Activated CD4-positive, alpha-beta T cell treated with anti-CD3 and anti-CD28 coated beads, Interleukin-2, amount 10 ng/mL, durations not matched to agents 7 days and 5 days (primary cell): ENCODE results near the gene GFER. TPM values are rescaled to one million over a fixed set of nuclear protein-coding genes. Genes with fewer than 3 reads are reported as not detected.

Experiments
- CTCF ChIA-PET: fragments of 350-600 bp; sonication (Branson Sonifier 250); formaldehyde crosslinking; loops from one replicate; lab custom pipeline; 2021; ENCODE audit warnings: antibody characterized with exemption; lab: Charles Lee
- POLR2A ChIA-PET: fragments of 350-600 bp; sonication (Branson Sonifier 250); formaldehyde crosslinking; loops from one replicate; lab custom pipeline; 2021; ENCODE audit warnings: antibody characterized with exemption; lab: Charles Lee
- DNase-seq: peaks from one replicate; pipeline ENCODE4 v3.0.0-alpha.2; 2020
- H3K27ac Mint-ChIP-seq: one replicate; pipeline ENCODE4 v1.8.0; 2021; ENCODE audit warnings: mild to moderate bottlenecking, moderate library complexity, mixed read lengths
- H3K27me3 Mint-ChIP-seq: one replicate; pipeline ENCODE4 v1.8.0; 2021; ENCODE audit warnings: mixed read lengths
- H3K36me3 Mint-ChIP-seq: one replicate; pipeline ENCODE4 v1.8.0; 2021; ENCODE audit warnings: low read depth, mixed read lengths
- H3K4me1 Mint-ChIP-seq: one replicate; pipeline ENCODE4 v1.8.0; 2021; ENCODE audit warnings: mixed read lengths
- H3K4me3 Mint-ChIP-seq: one replicate; pipeline ENCODE4 v1.8.0; 2021; ENCODE audit warnings: mild to moderate bottlenecking, moderate library complexity, mixed read lengths
- H3K9me3 Mint-ChIP-seq: one replicate; pipeline ENCODE4 v1.8.0; 2021; ENCODE audit warnings: mixed read lengths
- total RNA-seq, 2 experiments: library from RNA; stranded (reverse); gene quantifications; one replicate each; pipeline ENCODE4 v1.2.3, GENCODE V29; 2021

The GFER gene
- total RNA-seq, 2 experiments from 2014 or later = 23.8 to 25.2 TPM

DNA sequence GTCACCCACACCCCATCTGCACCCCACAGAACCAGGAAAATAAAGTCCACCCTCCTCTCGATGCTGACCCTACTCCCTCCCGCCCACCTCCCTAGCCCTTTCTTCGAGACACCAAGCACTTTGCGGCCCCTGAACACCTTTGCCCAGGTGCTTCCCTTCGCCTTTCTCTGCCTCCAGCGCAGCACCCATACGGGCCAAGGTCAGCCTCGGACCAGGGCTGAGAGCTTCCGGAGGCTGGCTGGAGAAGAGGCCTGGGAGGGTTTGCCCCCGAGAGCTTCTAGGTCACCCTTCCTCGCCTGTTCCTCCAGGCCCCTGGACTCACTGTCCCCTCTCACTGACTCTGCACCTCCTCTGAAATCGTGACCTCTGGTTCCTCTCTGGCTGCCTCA is 40.0 kb downstream of the GFER start:
- Mint-ChIP-seq H3K36me3 (no peaks in the 10 kb centered on the region), H3K27me3 (peaks cover 41% of the 10 kb centered on the region), H3K4me1 (peaks cover 28% of the 10 kb centered on the region), H3K9me3 (no peaks in the 10 kb centered on the region), H3K27ac (peak overlapping the region; percentile 60), H3K4me3 (no peak overlapping the region)
- ChIA-PET CTCF (interaction anchor here (0.6 to 2.8 kb wide), 3 partner anchors 116 to 473 kb away, joined by 3 to 13 read pairs (median 8); no protein-coding TSS in a partner anchor), POLR2A (interaction anchor here (0.8 to 1.1 kb wide), 2 partner anchors 59 to 130 kb away, joined by 3 read pairs; no protein-coding TSS in a partner anchor)
- no peak for DNase-seq

DNA sequence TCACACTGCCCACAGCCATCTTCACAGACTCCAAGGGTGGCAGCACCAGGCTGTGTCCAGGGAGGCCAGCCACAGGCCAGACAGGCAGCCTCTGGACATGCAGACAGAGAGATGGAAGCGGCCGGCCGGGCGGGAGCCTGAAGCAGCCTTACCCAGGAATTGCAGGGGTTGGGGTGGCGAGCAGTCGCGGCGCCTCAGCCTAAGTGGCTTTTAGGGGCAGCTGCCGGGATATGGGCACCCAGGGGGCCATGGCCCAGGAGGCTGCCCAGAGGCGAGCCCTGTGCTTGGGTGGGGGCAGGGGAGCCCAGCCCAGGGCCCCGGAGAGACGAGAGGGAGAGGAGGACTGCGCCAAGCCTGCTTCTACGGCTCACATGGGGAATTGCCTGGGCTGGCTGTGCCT is 41.3 kb downstream of the GFER start:
- POLR2A ChIA-PET = no interaction called here
- Mint-ChIP-seq H3K4me3 (peak overlapping the region; percentile 51), H3K36me3 (no peaks in the 10 kb centered on the region), H3K27ac (no peak overlapping the region), H3K27me3 (peaks cover 36% of the 10 kb centered on the region), H3K4me1 (peaks cover 28% of the 10 kb centered on the region), H3K9me3 (no peaks in the 10 kb centered on the region)
- no peak for DNase-seq
- CTCF ChIA-PET = interaction anchor here (2.8 kb wide), 1 partner anchor 115 kb away, joined by 8 read pairs; no protein-coding TSS in a partner anchor

DNA sequence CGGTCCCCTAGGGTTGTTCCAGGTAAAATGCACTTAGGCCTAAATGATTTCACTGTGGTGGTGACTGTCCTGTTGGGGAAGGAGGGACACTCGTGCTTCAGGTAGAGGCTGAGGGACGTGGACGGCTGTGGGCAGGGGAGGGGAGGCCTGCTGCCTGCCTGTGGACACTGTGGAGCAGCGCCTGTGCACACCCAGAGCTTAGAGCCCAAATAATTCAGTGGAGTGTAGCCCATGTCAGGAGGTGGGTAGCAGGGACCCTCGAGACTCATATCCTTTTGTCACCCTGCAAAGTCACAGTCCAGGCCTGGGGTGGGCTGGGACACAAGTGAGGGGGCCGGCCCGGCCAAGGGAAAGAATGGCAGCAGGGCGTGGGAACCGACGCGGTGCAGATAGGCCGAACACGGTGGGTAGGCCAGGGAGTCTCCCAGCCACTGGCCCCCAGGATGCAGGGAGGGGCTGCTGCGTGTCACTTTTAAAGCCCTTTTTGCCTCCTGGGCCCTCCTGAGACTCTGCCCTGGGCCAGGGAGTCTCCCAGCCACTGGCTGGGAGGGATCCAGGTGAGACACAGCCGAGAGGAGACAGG is 42.0 kb downstream of the GFER start:
- H3K9me3 Mint-ChIP-seq = no peaks in the 10 kb centered on the region
- H3K36me3 Mint-ChIP-seq = no peaks in the 10 kb centered on the region
- no peak for DNase-seq
- H3K4me1 Mint-ChIP-seq = peaks cover 23% of the 10 kb centered on the region
- H3K27ac Mint-ChIP-seq = no peak overlapping the region
- CTCF ChIA-PET = interaction anchor here (2.8 kb wide), 1 partner anchor 114 kb away, joined by 8 read pairs; no protein-coding TSS in a partner anchor
- H3K4me3 Mint-ChIP-seq = peak overlapping the region; percentile 51
- POLR2A ChIA-PET = interaction anchor here (0.9 kb wide), 1 partner anchor 130 kb away, joined by 3 read pairs; the partner anchor contains the start of gene TRAF7
- H3K27me3 Mint-ChIP-seq = peaks cover 29% of the 10 kb centered on the region

DNA sequence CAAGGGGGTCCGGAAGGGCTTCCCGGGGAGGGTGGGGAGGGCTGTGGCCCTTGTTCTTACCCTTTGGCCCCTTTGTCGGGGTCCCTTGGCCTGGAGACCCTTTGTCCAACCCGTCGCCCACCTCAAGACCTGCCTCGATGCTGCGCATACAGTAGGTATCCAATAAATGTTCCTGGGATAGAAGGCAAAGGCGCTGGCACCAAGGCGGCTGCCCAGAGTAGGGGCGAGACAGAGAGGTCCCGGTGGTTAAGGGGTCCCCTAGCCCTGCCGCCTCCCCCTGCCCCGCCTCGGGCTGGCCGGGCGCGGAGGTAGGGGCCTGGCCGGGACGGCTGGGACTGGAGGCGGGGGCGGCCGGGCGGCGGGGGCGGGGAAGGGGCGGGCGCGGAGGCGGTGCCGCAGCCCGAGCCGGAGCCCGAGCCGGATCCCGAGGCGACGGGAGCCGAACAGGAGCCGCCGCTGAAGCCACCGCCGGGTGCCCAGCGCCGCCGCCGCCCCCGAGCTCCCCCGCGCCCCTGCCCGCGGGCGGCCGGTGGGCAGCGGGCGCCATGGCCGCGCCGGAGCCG is 42.5 kb downstream of the GFER start, which contains the start of gene NHERF2:
Gene NHERF2 (plus strand): TSS at position 442 of the 563 bp plus-strand sequence. CDS start 104 bp downstream, at position 546.
- peaks cover 22% of the 10 kb centered on the region for H3K4me1 Mint-ChIP-seq
- ChIA-PET POLR2A (interaction anchor here (0.9 kb wide), 1 partner anchor 129 kb away, joined by 3 read pairs; the partner anchor contains the start of gene TRAF7), CTCF (interaction anchor here (2.8 kb wide), 1 partner anchor 114 kb away, joined by 8 read pairs; no protein-coding TSS in a partner anchor)
- H3K9me3 Mint-ChIP-seq = no peaks in the 10 kb centered on the region
- no peak within 1 kb of the TSS for H3K27ac Mint-ChIP-seq
- H3K4me3 Mint-ChIP-seq = peak within 1 kb of the TSS; percentile 51
- H3K36me3 Mint-ChIP-seq = no peaks in the 10 kb centered on the region
- peaks cover 26% of the 10 kb centered on the region for H3K27me3 Mint-ChIP-seq
- no peak for DNase-seq

DNA sequence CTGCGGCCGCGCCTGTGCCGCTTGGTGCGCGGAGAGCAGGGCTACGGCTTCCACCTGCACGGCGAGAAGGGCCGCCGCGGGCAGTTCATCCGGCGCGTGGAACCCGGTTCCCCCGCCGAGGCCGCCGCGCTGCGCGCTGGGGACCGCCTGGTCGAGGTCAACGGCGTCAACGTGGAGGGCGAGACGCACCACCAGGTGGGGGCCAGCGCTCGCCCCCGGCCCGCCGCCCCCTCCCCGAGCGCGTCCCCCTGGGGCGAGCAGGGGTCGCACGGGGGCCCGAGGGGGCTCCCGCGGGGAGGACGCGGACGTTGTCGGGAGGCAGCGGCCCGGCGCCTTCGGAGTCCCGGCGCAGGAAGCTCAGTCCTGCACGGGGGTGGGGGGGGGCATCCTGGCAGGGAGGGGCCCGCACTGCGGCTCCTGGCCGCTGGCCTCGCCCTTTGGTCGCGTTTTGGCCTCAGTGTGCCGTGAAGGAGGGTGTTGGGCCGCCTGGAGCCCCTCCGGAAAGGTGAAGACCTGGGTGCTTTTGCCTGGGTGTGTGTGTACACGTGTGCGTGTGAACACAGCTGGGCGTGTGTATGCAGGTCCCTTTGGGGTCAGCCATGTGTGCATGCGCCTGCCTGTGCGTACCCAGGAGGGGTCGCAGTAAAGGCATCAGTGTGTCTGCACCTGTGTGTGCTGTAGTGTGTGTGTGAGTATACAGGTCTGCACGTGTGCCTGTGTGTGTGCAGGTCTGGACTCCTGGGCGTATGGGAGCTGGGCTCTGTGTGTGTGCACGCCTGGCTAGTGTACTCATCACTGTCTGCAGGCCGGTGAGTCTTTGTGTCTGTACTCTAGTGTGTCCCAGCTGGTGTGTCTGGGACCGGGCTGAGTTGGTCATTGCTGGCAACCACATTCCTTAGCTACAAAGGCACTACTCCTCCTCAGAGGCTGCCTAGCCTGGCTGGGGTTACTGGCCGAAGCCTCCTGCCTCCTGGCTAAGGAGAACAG is 43.3 kb downstream of the GFER start:
- Mint-ChIP-seq H3K27me3 (peaks cover 22% of the 10 kb centered on the region), H3K9me3 (no peaks in the 10 kb centered on the region), H3K36me3 (no peaks in the 10 kb centered on the region), H3K4me1 (peaks cover 22% of the 10 kb centered on the region), H3K4me3 (peak overlapping the region; percentile 51), H3K27ac (no peak overlapping the region)
- CTCF ChIA-PET = interaction anchor here (0.7 to 1.5 kb wide), 2 partner anchors 20 to 113 kb away, joined by 3 to 5 read pairs; partner anchors contain the start of genes NTHL1 and TSC2
- POLR2A ChIA-PET = interaction anchor here (0.9 kb wide), 1 partner anchor 128 kb away, joined by 3 read pairs; the partner anchor contains the start of gene TRAF7
- DNase-seq = no peak

DNA sequence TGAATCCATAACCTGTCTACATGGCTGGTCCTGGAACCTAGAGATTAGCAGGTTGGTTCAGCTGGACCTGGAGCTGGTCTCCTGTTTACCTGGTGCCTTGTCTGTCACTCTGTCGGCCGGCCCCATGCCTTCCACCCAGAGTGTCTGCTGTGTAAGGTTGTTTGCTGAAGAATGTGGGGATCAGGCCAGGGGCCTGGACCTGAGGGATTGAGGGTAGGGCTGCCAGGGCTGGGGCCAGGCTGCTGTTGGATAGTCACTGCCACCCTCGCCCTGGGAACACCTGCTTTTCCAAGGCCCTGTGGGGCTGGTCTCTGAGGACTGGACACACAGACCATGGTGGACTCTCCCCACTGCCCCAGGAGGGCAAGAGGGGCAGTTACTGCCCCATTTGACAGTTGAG is 44.2 kb downstream of the GFER start:
- no peaks in the 10 kb centered on the region for H3K36me3 Mint-ChIP-seq
- no peak overlapping the region for H3K4me3 Mint-ChIP-seq
- H3K9me3 Mint-ChIP-seq = no peaks in the 10 kb centered on the region
- H3K27me3 Mint-ChIP-seq = peaks cover 17% of the 10 kb centered on the region
- DNase-seq = no peak
- POLR2A ChIA-PET = no interaction called here
- H3K27ac Mint-ChIP-seq = no peak overlapping the region
- CTCF ChIA-PET = interaction anchor here (1.5 kb wide), 1 partner anchor 112 kb away, joined by 5 read pairs; no protein-coding TSS in a partner anchor
- H3K4me1 Mint-ChIP-seq = peaks cover 16% of the 10 kb centered on the region

DNA sequence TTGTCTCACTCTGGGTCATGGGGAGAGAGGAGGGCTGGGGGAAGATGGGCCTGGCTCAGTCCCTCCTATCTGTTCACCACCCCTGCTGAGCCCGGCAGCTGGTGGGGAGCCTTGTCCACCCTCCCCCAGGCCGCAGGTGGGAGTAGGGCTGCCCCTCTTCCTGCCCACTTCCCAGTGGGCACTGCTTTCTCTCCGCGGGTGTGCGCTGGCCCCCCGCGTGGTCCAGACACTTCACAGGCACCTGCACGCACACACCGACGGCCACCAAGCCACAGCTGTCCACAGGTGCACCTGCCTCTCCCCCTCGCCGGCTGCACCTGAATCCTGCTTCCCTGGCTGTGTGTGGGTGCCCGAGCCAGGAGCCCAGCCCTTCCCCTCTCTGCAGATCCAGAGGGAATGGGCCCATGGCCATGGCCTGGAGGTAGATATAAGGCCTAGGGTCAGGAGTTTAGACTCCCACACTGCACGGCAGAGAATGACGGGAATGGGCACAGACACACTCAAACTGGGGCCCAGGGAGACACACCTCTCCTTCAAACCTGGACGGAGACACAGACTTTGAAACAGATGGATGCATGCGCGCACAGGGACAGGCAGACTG is 44.7 kb downstream of the GFER start:
- peaks cover 13% of the 10 kb centered on the region for H3K4me1 Mint-ChIP-seq
- ChIA-PET CTCF (interaction anchor here (1.1 to 1.5 kb wide), 2 partner anchors 112 kb away, joined by 3 to 5 read pairs; no protein-coding TSS in a partner anchor), POLR2A (no interaction called here)
- H3K36me3 Mint-ChIP-seq = no peaks in the 10 kb centered on the region
- no peak overlapping the region for H3K4me3 Mint-ChIP-seq
- no peak for DNase-seq
- no peaks in the 10 kb centered on the region for H3K9me3 Mint-ChIP-seq
- peaks cover 17% of the 10 kb centered on the region for H3K27me3 Mint-ChIP-seq
- no peak overlapping the region for H3K27ac Mint-ChIP-seq

DNA sequence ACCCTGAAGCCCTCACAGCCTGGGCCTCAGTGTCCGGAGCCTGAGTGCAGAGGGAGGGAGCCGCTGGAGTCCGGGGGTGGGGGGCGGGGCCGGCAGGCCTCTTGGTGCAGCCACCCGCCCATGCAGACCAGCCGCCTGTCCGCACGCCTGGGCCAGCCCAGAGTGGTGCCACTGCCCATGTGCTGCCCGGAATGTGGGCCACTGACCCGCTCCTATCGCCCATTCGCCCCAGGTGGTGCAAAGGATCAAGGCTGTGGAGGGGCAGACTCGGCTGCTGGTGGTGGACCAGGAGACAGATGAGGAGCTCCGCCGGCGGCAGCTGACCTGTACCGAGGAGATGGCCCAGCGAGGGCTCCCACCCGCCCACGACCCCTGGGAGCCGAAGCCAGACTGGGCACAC is 45.4 kb downstream of the GFER start:
- Mint-ChIP-seq H3K27ac (no peak overlapping the region), H3K4me3 (no peak overlapping the region), H3K9me3 (no peaks in the 10 kb centered on the region), H3K4me1 (peaks cover 7% of the 10 kb centered on the region), H3K36me3 (no peaks in the 10 kb centered on the region), H3K27me3 (peaks cover 17% of the 10 kb centered on the region)
- ChIA-PET CTCF (interaction anchor here (1.1 kb wide), 1 partner anchor 112 kb away, joined by 3 read pairs; no protein-coding TSS in a partner anchor), POLR2A (no interaction called here)
- DNase-seq = no peak

DNA sequence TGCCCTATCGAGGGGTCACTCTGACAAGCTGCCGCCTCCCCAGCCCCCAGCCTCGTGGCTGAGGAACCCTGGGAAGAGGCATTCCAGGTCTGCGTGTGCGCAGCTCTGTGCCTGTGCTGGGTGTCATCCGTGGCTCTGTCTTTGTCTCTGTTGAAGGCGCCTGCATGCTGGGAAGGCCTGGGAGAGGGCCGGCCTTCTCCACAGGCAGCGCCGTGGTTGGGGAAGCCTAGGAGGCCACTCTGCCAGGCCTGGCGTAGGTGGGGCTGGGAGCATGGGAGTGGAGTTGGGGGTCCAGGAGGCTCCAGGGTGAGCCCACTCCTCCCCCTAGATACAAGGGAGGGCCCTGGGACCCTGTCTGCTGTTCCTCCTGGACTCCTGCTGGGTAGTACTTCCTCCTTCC is 46.0 kb downstream of the GFER start:
- CTCF ChIA-PET = interaction anchor here (1.0 to 1.1 kb wide), 2 partner anchors 9 to 111 kb away, joined by 3 to 4 read pairs; no protein-coding TSS in a partner anchor
- POLR2A ChIA-PET = no interaction called here
- Mint-ChIP-seq H3K9me3 (no peaks in the 10 kb centered on the region), H3K27me3 (peaks cover 17% of the 10 kb centered on the region), H3K4me3 (no peak overlapping the region), H3K36me3 (no peaks in the 10 kb centered on the region), H3K4me1 (peaks cover 7% of the 10 kb centered on the region), H3K27ac (no peak overlapping the region)
- no peak for DNase-seq

DNA sequence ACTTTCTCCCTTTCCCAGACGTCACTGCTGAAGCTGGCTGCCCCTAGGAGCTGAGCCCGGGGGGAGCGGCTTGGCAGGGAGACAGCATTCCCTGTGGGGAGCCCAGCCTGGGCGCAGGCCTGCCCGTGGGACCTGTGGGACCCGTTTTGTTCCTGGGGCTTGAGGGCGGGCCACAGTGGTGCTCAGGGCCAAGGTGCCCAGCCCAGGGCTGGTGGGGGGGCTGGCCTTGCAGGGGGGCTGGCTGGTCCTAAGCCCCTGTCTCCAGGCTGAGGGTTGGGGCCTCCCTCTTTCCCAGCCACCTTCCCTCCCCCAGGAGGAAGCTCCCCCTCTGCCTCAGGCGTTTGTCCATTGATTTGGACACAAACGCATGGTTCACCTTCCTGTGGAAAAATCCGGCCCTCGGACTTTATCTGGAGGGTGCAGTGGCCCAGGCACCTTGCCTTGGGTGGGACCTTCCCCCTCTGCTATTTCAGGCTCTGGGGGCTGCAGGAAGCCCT is 47.1 kb downstream of the GFER start:
- Mint-ChIP-seq H3K9me3 (no peaks in the 10 kb centered on the region), H3K4me3 (no peak overlapping the region), H3K27ac (no peak overlapping the region), H3K27me3 (peaks cover 12% of the 10 kb centered on the region), H3K4me1 (peaks cover 4% of the 10 kb centered on the region), H3K36me3 (no peaks in the 10 kb centered on the region)
- ChIA-PET CTCF (interaction anchor here (0.8 to 1.0 kb wide), 2 partner anchors 9 to 17 kb away, joined by 3 read pairs; partner anchors contain the start of genes NTHL1 and TSC2), POLR2A (no interaction called here)
- no peak for DNase-seq

DNA sequence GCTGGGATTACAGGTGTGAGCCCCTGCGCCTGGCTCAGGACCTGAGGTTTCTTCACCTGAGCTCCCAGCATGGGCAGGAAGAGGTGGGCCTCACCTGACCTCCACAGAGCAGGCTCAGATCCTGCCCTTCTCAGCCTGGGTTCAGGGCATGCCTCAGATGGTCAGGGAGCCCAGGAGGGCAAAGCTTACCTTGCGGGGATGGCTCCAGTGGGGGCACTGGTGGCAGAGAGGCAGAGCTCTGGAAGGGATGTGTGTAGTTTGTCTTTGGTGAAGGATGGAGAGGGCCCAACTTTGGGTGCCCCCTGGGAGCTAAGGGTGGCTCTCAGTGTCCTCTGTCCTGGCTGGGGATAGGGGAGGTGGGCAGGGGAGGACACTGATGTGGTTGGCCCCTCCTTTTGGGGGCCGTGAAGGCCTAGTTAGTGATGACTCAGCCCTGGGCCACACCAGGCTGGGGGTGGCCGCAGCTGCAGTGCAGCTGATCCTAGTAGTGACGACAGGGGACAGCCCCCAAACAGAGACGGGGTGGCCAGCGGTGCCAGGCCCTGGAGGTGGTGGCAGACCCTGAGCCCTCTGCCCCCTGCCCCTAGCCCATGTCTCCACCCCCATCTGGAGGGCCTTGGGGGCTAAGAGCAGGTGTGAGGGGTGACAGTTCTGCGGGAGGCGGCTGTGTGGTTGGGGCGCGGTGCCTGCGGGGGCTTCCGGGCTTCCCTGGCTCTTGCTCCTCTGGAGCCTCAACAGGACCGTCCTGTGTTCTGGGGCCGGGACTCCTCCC is 48.5 kb downstream of the GFER start:
- CTCF ChIA-PET = interaction anchor here (0.7 to 1.1 kb wide), 3 partner anchors 15 to 1499 kb away, joined by 3 read pairs; partner anchors contain the start of genes NTHL1 and TSC2
- Mint-ChIP-seq H3K36me3 (no peaks in the 10 kb centered on the region), H3K27me3 (peaks cover 10% of the 10 kb centered on the region), H3K4me1 (peaks cover 3% of the 10 kb centered on the region), H3K27ac (peak overlapping the region; percentile 62), H3K9me3 (no peaks in the 10 kb centered on the region), H3K4me3 (no peak overlapping the region)
- POLR2A ChIA-PET = interaction anchor here (0.6 kb wide), 1 partner anchor 609 kb away, joined by 3 read pairs; no protein-coding TSS in a partner anchor
- DNase-seq = no peak
